GM12872 (cell line): ENCODE data around the gene TAS1R1.
A peak's percentile ranks its signal among the peaks of the same experiment; 100 is the strongest.

ENCODE experiments used
- CTCF ChIP-seq: IDR thresholded peaks from 3 replicates; pipeline ENCODE4 v1.5.1; 2011; ENCODE audit warnings: low read depth, mild to moderate bottlenecking, low read length, moderate library complexity; ENCODE audit not compliant: insufficient read depth

TAS1R1 gene

GRCh38 chr1:6601049-6601922 is 46.2 kb downstream of the TAS1R1 start:
- TF ChIP-seq CTCF = 0 out of 3 replicates have a peak, but pooled peaks have one; percentile 24

- TF ChIP-seq CTCF = no peak
These were observed 47.0 kb downstream of the TAS1R1 start for GRCh38 chr1:6601923-6602668.

- no peak for TF ChIP-seq CTCF
These were observed 47.6 kb downstream of the TAS1R1 start, which contains the start of gene KLHL21 for GRCh38 chr1:6602669-6603237. Gene KLHL21, minus strand, starts transcription at chr1:6602869. Its CDS starts 52 bp downstream, at chr1:6602817.

- TF ChIP-seq CTCF = no peak
These were observed 48.3 kb downstream of the TAS1R1 start for GRCh38 chr1:6603238-6603914.

GRCh38 chr1:6603915-6604558 is 48.9 kb downstream of the TAS1R1 start:
- 0 out of 3 replicates have a peak, but pooled peaks have one; percentile 5 for TF ChIP-seq CTCF

- no peak for TF ChIP-seq CTCF
These were observed 57.7 kb downstream of the TAS1R1 start for GRCh38 chr1:6612641-6613360.
